Subcutaneous abdominal adipose tissue (tissue), 5 donors: ENCODE results near the gene SDHA.
A peak's percentile ranks its signal among the peaks of the same experiment; 100 is the strongest.
"Not testable (repeated sequence)": the region's sequence is repeated elsewhere in the genome, so short reads cannot be mapped to it uniquely, and the experiment has no call there.

Experiments
- H3K27ac ChIP-seq: one replicate; pipeline ENCODE4 v1.7.0; 2013; ENCODE audit warnings: low read depth, mild to moderate bottlenecking, inconsistent platforms, low read length, moderate library complexity
- H3K27me3 ChIP-seq, 5 donors: one replicate each; pipeline ENCODE4 v1.7.0; 2013; ENCODE audit warnings: low read length in 5 of 5, inconsistent platforms in 1 of 5; ENCODE audit not compliant: control insufficient read depth in 5 of 5, insufficient read depth in 4 of 5
- H3K36me3 ChIP-seq, 5 donors: one replicate each; pipeline ENCODE4 v1.7.0; 2013; ENCODE audit warnings: low read length in 5 of 5; ENCODE audit not compliant: control insufficient read depth in 5 of 5, insufficient read depth in 5 of 5
- H3K4me1 ChIP-seq, 5 donors: one replicate each; pipeline ENCODE4 v1.7.0; 2013; ENCODE audit warnings: low read length in 5 of 5, mild to moderate bottlenecking in 3 of 5, moderate library complexity in 1 of 5; ENCODE audit not compliant: control insufficient read depth in 5 of 5, insufficient read depth in 5 of 5
- H3K4me3 ChIP-seq, 5 donors: one replicate each; pipeline ENCODE4 v1.7.0; 2013; ENCODE audit warnings: low read length in 5 of 5, low read depth in 1 of 5
- H3K9ac ChIP-seq, 5 donors: one replicate each; pipeline ENCODE4 v1.7.0; 2013; ENCODE audit warnings: low read length in 5 of 5, mild to moderate bottlenecking in 4 of 5, moderate library complexity in 3 of 5
- H3K9me3 ChIP-seq, 5 donors: one replicate each; pipeline ENCODE4 v1.7.0; 2013; ENCODE audit warnings: low read length in 5 of 5; ENCODE audit not compliant: control insufficient read depth in 5 of 5
- donor health status: healthy.
- donor health status: healthy.
- donor health status: healthy.
- donor health status: healthy.
- donor health status: healthy.

SDHA gene

DNA sequence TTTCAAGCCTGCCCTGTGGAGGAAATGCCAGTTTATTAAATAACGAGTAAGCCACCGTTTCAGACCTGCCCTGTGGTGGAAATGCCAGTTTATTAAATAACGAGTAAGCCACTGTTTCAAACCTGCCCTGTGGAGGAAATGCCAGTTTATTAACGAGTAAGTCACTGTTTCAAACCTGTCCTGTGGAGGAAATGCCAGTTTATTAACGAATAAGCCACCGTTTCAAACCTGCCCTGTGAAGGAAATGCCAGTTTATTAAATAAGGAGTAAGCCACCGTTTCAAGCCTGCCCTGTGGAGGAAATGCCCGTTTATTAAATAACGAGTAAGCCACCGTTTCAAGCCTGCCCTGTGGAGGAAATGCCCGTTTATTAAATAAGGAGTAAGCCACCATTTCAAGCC is 33.9 kb downstream of the SDHA start:
- H3K9ac ChIP-seq, H3K27me3 ChIP-seq, H3K9me3 ChIP-seq, H3K4me3 ChIP-seq, H3K27ac ChIP-seq: not testable (repeated sequence)
- H3K4me1 ChIP-seq: peaks cover 0 to 12% (median 3%) of the 10 kb centered on the region in 5 donors
- peaks cover 14 to 81% (median 46%) of the 10 kb centered on the region in 5 donors for H3K36me3 ChIP-seq

GRCh38 chr5:252546-252945 is 34.4 kb downstream of the SDHA start:
- no peak overlapping the region for H3K9ac ChIP-seq
- peaks cover 0 to 10% (median 2%) of the 10 kb centered on the region in 5 donors for H3K4me1 ChIP-seq
- H3K27me3 ChIP-seq: no peaks in the 10 kb centered on the region
- peaks cover 11 to 83% (median 50%) of the 10 kb centered on the region in 5 donors for H3K36me3 ChIP-seq
- H3K27ac ChIP-seq: no peak overlapping the region
- H3K9me3 ChIP-seq: no peaks in the 10 kb centered on the region
- H3K4me3 ChIP-seq: no peak overlapping the region

DNA sequence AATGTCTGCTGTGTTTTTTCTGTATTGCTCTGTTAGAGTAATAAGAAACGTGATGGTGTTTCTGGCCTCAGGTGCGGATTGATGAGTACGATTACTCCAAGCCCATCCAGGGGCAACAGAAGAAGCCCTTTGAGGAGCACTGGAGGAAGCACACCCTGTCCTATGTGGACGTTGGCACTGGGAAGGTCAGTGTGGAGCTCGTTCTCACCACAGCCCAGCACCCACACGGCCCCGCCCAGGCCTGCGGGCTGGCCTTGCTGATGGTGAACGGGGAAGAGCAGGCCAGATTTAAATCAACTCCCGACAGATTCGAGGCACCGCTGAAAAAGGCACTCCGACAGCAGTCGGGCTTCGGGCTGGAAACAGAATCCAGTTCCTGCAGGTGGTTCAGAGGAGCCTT is 36.2 kb downstream of the SDHA start:
- peaks cover 0 to 73% (median 43%) of the 10 kb centered on the region in 5 donors for H3K36me3 ChIP-seq
- H3K27ac ChIP-seq: not testable (repeated sequence)

GRCh38 chr5:255116-255515 is 37.0 kb downstream of the SDHA start:
- not testable (repeated sequence) for H3K9ac ChIP-seq, H3K9me3 ChIP-seq, H3K27me3 ChIP-seq, H3K4me3 ChIP-seq, H3K4me1 ChIP-seq, H3K27ac ChIP-seq
- peaks cover 0 to 65% (median 42%) of the 10 kb centered on the region in 5 donors for H3K36me3 ChIP-seq

More for the DNA sequence above, 36.2 kb downstream of the SDHA start:
- not testable (repeated sequence) for H3K9ac ChIP-seq, H3K9me3 ChIP-seq, H3K27me3 ChIP-seq, H3K4me3 ChIP-seq, H3K4me1 ChIP-seq

- H3K4me1 ChIP-seq, H3K27ac ChIP-seq, H3K27me3 ChIP-seq, H3K4me3 ChIP-seq, H3K9me3 ChIP-seq, H3K9ac ChIP-seq: not testable (repeated sequence)
- peaks cover 0 to 53% (median 37%) of the 10 kb centered on the region in 5 donors for H3K36me3 ChIP-seq
Measured at GRCh38 chr5:256347-256746, 38.2 kb downstream of the SDHA start.

- Histone ChIP-seq H3K4me3 (no peak overlapping the region), H3K9ac (no peak overlapping the region), H3K27me3 (no peaks in the 10 kb centered on the region), H3K36me3 (peaks cover 0 to 47% (median 32%) of the 10 kb centered on the region in 5 donors), H3K27ac (no peak overlapping the region), H3K4me1 (peaks cover 0 to 3% (median 0%) of the 10 kb centered on the region in 5 donors), H3K9me3 (no peaks in the 10 kb centered on the region)
Measured at GRCh38 chr5:257148-257547, 39.0 kb downstream of the SDHA start.

DNA sequence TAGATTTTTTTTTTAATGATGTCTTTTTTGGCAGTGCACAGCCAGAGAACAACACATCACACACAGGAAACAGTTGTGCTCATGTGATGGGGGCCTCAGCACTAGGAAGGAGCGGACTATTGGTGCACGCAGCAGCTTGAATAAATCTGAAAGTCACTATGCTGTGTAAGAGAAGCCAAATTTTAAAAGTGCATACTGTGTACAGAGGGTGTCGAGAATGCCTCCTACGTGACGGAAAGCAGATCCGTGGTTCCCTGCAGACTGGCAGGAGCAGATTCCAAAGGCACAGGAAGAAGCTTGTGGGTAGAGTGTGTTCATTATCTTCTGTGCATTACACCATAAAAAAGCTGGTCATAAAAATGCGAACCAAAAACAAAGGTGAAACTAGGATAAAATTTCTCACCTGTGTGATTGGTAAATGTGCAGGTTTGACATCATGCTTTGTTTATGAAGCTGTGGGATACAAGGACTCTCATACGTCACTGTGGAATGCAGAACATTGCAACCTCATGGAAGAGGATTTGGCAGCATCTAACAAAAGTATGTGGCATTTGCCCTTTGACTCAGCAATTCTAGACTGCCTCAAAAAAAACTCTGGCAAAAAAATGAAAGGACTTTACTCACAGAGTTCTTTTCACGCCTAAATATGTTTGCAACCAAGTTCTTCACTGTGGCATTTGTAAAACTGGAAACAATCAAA is 45.3 kb downstream of the SDHA start:
- Histone ChIP-seq H3K27ac (peak overlapping the region; percentile 69), H3K36me3 (peaks cover 6 to 29% (median 11%) of the 10 kb centered on the region in 5 donors), H3K4me1 (peaks cover 2 to 14% (median 11%) of the 10 kb centered on the region in 5 donors)
- H3K9me3 ChIP-seq, H3K9ac ChIP-seq, H3K4me3 ChIP-seq, H3K27me3 ChIP-seq: not testable (repeated sequence)

GRCh38 chr5:264338-264737 is 46.2 kb downstream of the SDHA start:
- Histone ChIP-seq H3K27ac (peak overlapping the region; percentile 69), H3K9ac (peak overlapping the region in 2 of 5 donors; percentile 8 to 24), H3K9me3 (no peaks in the 10 kb centered on the region), H3K4me3 (no peak overlapping the region), H3K27me3 (no peaks in the 10 kb centered on the region), H3K4me1 (peaks cover 2 to 14% (median 11%) of the 10 kb centered on the region in 5 donors), H3K36me3 (peaks cover 6 to 26% (median 10%) of the 10 kb centered on the region in 5 donors)

- not testable (repeated sequence) for H3K4me3 ChIP-seq, H3K9ac ChIP-seq, H3K27me3 ChIP-seq, H3K27ac ChIP-seq, H3K9me3 ChIP-seq
- H3K36me3 ChIP-seq: peaks cover 6 to 26% (median 10%) of the 10 kb centered on the region in 5 donors
- peaks cover 2 to 20% (median 11%) of the 10 kb centered on the region in 5 donors for H3K4me1 ChIP-seq
Measured at GRCh38 chr5:266311-267026, 48.3 kb downstream of the SDHA start.

DNA sequence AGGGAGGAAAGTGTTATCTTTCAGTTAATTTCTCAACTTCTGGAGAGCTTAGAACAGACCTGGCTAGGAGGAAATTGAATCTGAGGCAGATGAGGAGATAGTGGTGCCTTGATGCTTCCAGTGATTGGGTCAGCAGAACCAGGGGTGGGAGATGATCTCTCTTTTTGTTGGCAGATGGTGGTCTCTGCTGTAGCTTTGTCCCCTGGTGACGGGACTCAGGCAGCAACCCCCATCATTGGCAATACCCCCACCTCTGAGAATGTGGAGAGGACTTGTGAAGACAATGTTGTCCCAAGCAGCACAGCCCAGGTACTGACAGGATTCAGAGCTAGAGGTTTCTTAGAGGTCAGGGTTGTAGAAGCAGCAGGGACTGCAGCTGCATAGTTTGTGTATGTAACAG is 49.6 kb downstream of the SDHA start:
- Histone ChIP-seq H3K4me1 (peaks cover 2 to 23% (median 11%) of the 10 kb centered on the region in 5 donors), H3K36me3 (peaks cover 6 to 26% (median 10%) of the 10 kb centered on the region in 5 donors), H3K27me3 (no peaks in the 10 kb centered on the region), H3K9ac (no peak overlapping the region), H3K4me3 (no peak overlapping the region), H3K27ac (no peak overlapping the region), H3K9me3 (no peaks in the 10 kb centered on the region)
